HepG2 (cell line): Measurements from ENCODE around the gene HAUS5. TPM values are rescaled to one million over a fixed set of nuclear protein-coding genes. Genes with fewer than 3 reads are reported as not detected.

Experiments used
- ATF1 ChIP-seq: IDR thresholded peaks from 2 replicates; pipeline ENCODE4 v1.6.1; 2016; ENCODE audit warnings: mild to moderate bottlenecking, control low read depth
- CSRNP1 ChIP-seq: sonication (generic); formaldehyde crosslinking; IDR thresholded peaks from 2 replicates; pipeline ENCODE4 v1.8.1; 2023; ENCODE audit warnings: mild to moderate bottlenecking, missing genetic modification reagents
- E2F1 ChIP-seq: sonication (generic); formaldehyde crosslinking; IDR thresholded peaks from 2 replicates; pipeline ENCODE4 v1.5.0; 2020; ENCODE audit warnings: missing genetic modification reagents
- FOXO1 ChIP-seq: sonication (generic); formaldehyde crosslinking; IDR thresholded peaks from 2 replicates; pipeline ENCODE4 v1.4.0; 2020; ENCODE audit warnings: missing genetic modification reagents
- HNF1B ChIP-seq: sonication (generic); formaldehyde crosslinking; IDR thresholded peaks from 2 replicates; pipeline ENCODE4 v1.5.1; 2020; ENCODE audit warnings: mild to moderate bottlenecking, moderate library complexity, missing genetic modification reagents
- JUND ChIP-seq: sonication (generic); formaldehyde crosslinking; IDR thresholded peaks from 2 replicates; pipeline ENCODE4 v1.8.0; 2022; ENCODE audit warnings: mild to moderate bottlenecking, missing genetic modification reagents
- PCBP2 ChIP-seq: fragments of 200-400 bp; formaldehyde crosslinking; optimal IDR thresholded peaks from 2 replicates; pipeline ENCODE3; 2018; ENCODE audit warnings: low read length, low read depth; ENCODE audit not compliant: poor library complexity, severe bottlenecking
- PRDM4 ChIP-seq: sonication (generic); formaldehyde crosslinking; IDR thresholded peaks from 2 replicates; pipeline ENCODE4 v1.9.0; 2021; ENCODE audit warnings: missing genetic modification reagents, borderline replicate concordance
- RAD21 ChIP-seq: fragments of 450-650 bp; formaldehyde crosslinking; IDR thresholded peaks from 2 replicates; pipeline ENCODE4 v1.5.0; 2020; ENCODE audit warnings: mild to moderate bottlenecking
- REPIN1 ChIP-seq: sonication (generic); formaldehyde crosslinking; IDR thresholded peaks from 2 replicates; pipeline ENCODE4 v1.8.0; 2022; ENCODE audit warnings: missing genetic modification reagents, low read depth, mild to moderate bottlenecking, borderline replicate concordance
- TMF1 ChIP-seq: sonication (generic); formaldehyde crosslinking; IDR thresholded peaks from 2 replicates; pipeline ENCODE4 v1.8.1; 2022; ENCODE audit warnings: low read depth, missing genetic modification reagents
- ZBTB26 ChIP-seq: IDR thresholded peaks from 2 replicates; pipeline ENCODE4 v1.6.1; 2016; ENCODE audit warnings: missing compliant biosample characterization, missing genetic modification reagents, borderline replicate concordance
- ZBTB39 ChIP-seq: sonication (generic); formaldehyde crosslinking; IDR thresholded peaks from 2 replicates; pipeline ENCODE4 v1.5.0; 2020; ENCODE audit warnings: missing genetic modification reagents
- ZNF446 ChIP-seq: sonication (generic); formaldehyde crosslinking; IDR thresholded peaks from 2 replicates; pipeline ENCODE4 v1.5.0; 2020; ENCODE audit warnings: mild to moderate bottlenecking, missing genetic modification reagents
- ZNF572 ChIP-seq: sonication (generic); formaldehyde crosslinking; IDR thresholded peaks from 2 replicates; pipeline ENCODE4 v1.5.1; 2020; ENCODE audit warnings: mild to moderate bottlenecking, missing genetic modification reagents
- ZNF724P ChIP-seq: sonication (generic); formaldehyde crosslinking; IDR thresholded peaks from 2 replicates; pipeline ENCODE4 v1.8.0; 2022; ENCODE audit warnings: missing genetic modification reagents, borderline replicate concordance
- ZNF83 ChIP-seq: sonication (generic); formaldehyde crosslinking; IDR thresholded peaks from 2 replicates; pipeline ENCODE4 v1.4.0; 2020; ENCODE audit warnings: missing genetic modification reagents, mild to moderate bottlenecking, borderline replicate concordance
- polyA plus RNA-seq, 8 experiments: library from polyadenylated mRNA; depleted of rRNA in 3 of 8; stranded (reverse) in 7 of 8; unstranded in 1 of 8; fragments of >200 nt; fragmentation: Illumina TruSeq in 4 of 8; extraction: Trizol in 4 of 8; gene quantifications; 2 replicates each; pipeline versions ENCODE4 v1.2.1 to v1.2.3, GENCODE V29; 2011 to 2016; ENCODE audit warnings: low read depth in 4 of 8, missing spikeins in 1 of 8, mixed read lengths in 1 of 8; ENCODE audit not compliant: insufficient read depth in 1 of 8
- total RNA-seq, 5 experiments: library from RNA; depleted of rRNA; stranded (reverse); fragments of >200 nt; fragmentation: Illumina TruSeq; extraction: Trizol; gene quantifications; 2 replicates each; pipeline ENCODE4 v1.2.3, GENCODE V29; 2016; ENCODE audit warnings: low read depth in 1 of 5

HAUS5 gene
- total and polyA plus RNA-seq, 2 of the 13 experiments (the other 11 are each of a cell fraction or from before 2014, with no cell fraction given), result 10.3 to 17.7 TPM

GRCh38 chr19:35643255-35644205 is 31.0 kb downstream of the HAUS5 start (continued):
- peak; percentile 93 for TF ChIP-seq ZNF446
- peak; percentile 71 for TF ChIP-seq FOXO1 (CRISPR knock-in tag)
- TF ChIP-seq ZNF572 (CRISPR knock-in tag), result no peak
- no peak; the same call in 1 of the 2 replicates for TF ChIP-seq TMF1 (CRISPR knock-in tag)
- TF ChIP-seq ZNF724P, result no peak
- TF ChIP-seq ZBTB39 (CRISPR knock-in tag), result no peak
- TF ChIP-seq ZNF83 (CRISPR knock-in tag), result no peak; the same call in 1 of the 2 replicates
- no peak for TF ChIP-seq PRDM4 (CRISPR knock-in tag)
- peak; percentile 9; the same call in 1 of the 2 replicates for TF ChIP-seq REPIN1 (CRISPR knock-in tag)
- 0 out of 2 replicates have a peak, but pooled peaks have one; percentile 43 for TF ChIP-seq JUND
- peak; percentile 39; the same call in 1 of the 2 replicates for TF ChIP-seq ZBTB26 (CRISPR knock-in tag)
- peak; percentile 76; the same call in 1 of the 2 replicates for TF ChIP-seq E2F1 (CRISPR knock-in tag)
- peak; percentile 68 for TF ChIP-seq RAD21 (CRISPR knock-in tag)
- TF ChIP-seq CSRNP1 (CRISPR knock-in tag), result peak; percentile 69; the same call in 1 of the 2 replicates
- TF ChIP-seq ATF1 (CRISPR knock-in tag), result no peak
- no peak for TF ChIP-seq PCBP2
- no peak for TF ChIP-seq HNF1B (CRISPR knock-in tag)
